Measurements from ENCODE around the gene ADD1. TPM values are rescaled to one million over a fixed set of nuclear protein-coding genes. Genes with fewer than 3 reads are reported as not detected.

Gene ADD1
- total RNA-seq, 1 experiment from 2014 or later, result 125 TPM

DNA sequence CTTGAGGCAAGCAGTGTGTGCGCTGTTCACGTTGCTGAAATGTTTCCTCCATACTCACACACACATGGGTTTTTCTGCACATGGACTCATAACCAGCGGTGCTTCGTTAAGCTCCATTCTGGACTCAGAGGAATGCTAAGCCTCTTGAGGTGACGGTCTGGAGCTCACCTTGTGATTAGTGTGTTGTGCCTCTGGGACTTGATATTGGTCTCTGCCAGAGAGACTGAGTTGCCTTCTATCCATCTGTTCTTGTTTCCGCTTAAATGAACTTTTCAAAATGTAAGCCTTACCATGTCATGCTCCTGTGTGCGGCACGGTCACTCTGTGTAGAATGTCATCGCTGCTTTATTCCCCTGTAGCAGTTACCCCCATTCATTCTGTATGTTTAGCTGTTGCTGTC lies 42.5 kb downstream of the ADD1 start:
- CTCF ChIA-PET, result no interaction called here

DNA sequence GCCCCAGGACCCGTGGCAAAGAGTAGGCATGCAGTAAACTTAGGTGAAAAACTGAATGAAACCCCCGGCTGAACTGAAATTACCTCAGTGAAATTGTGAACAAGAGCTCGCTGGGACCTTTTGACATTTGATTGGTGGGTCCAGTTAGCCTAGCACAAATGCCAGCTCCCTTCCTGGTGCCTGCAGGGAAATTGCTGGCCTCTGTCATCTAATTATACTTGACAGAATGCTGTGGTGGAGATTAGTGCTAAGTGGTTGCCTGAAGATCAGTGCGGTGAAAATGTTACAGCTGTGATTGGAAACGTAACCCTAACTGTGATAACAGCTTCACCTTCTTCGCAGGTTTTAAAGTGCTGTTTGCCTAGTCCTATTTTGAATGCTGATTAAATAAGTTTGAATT lies 43.0 kb downstream of the ADD1 start:
- no peaks in the 10 kb centered on the region for H3K27me3 Mint-ChIP-seq (ENCODE audit: unreplicated experiment)
- H3K9me3 Mint-ChIP-seq (ENCODE audit: low read depth, unreplicated experiment), result no peaks in the 10 kb centered on the region
- TF ChIP-seq, protein P1, sequence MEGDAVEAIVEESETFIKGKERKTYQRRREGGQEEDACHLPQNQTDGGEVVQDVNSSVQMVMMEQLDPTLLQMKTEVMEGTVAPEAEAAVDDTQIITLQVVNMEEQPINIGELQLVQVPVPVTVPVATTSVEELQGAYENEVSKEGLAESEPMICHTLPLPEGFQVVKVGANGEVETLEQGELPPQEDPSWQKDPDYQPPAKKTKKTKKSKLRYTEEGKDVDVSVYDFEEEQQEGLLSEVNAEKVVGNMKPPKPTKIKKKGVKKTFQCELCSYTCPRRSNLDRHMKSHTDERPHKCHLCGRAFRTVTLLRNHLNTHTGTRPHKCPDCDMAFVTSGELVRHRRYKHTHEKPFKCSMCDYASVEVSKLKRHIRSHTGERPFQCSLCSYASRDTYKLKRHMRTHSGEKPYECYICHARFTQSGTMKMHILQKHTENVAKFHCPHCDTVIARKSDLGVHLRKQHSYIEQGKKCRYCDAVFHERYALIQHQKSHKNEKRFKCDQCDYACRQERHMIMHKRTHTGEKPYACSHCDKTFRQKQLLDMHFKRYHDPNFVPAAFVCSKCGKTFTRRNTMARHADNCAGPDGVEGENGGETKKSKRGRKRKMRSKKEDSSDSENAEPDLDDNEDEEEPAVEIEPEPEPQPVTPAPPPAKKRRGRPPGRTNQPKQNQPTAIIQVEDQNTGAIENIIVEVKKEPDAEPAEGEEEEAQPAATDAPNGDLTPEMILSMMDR (IDR thresholded peaks at IDR 0.05; ENCODE audit: unreplicated experiment), result no peak
- CTCF ChIA-PET, result no interaction called here
- no peaks in the 10 kb centered on the region for H3K4me1 Mint-ChIP-seq (ENCODE audit: low read depth, unreplicated experiment)
- DNase-seq, result no peak
- H3K36me3 Mint-ChIP-seq (ENCODE audit: insufficient read depth, unreplicated experiment), result peaks cover 12% of the 10 kb centered on the region
- H3K4me3 Mint-ChIP-seq (ENCODE audit: low read depth, unreplicated experiment), result no peak overlapping the region
- no peak overlapping the region for H3K27ac Mint-ChIP-seq (ENCODE audit: unreplicated experiment)
- intact Hi-C loops (cut with micrococcal nuclease; ENCODE audit: unreplicated experiment), result no loop called here
- no TSS peak for BruUV-seq (replicated peaks)

More for the DNA sequence above, 42.5 kb downstream of the ADD1 start:
- Mint-ChIP-seq H3K27me3 (ENCODE audit: unreplicated experiment) (no peaks in the 10 kb centered on the region), H3K9me3 (ENCODE audit: low read depth, unreplicated experiment) (no peaks in the 10 kb centered on the region), H3K4me3 (ENCODE audit: low read depth, unreplicated experiment) (no peak overlapping the region), H3K4me1 (ENCODE audit: low read depth, unreplicated experiment) (no peaks in the 10 kb centered on the region), H3K36me3 (ENCODE audit: insufficient read depth, unreplicated experiment) (peaks cover 12% of the 10 kb centered on the region), H3K27ac (ENCODE audit: unreplicated experiment) (no peak overlapping the region)
- BruUV-seq (replicated peaks), result no TSS peak
- intact Hi-C loops (cut with micrococcal nuclease; ENCODE audit: unreplicated experiment), result no loop called here
- TF ChIP-seq, protein P1 (IDR thresholded peaks at IDR 0.05; ENCODE audit: unreplicated experiment), result no peak
- no peak for DNase-seq

DNA sequence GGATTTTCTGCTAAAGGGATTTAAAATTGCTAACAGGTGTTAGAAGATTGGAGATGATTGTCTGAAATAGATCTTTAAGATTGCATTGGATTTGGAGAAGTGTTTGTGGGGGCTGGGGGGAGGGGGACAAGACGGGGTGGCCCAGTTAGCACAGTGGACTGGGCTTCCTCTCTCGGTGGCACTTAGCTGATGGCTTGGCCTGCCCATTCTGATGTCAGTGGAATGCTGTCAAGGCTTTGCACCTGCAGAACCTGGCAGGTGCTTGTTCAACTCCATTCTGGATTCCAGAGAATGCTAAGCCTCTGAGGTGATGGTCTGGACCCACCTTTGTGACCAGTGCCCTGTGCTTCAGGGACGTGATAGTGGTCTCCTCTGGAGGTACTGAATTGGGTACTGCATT lies 43.7 kb downstream of the ADD1 start:
- intact Hi-C loops (cut with micrococcal nuclease; ENCODE audit: unreplicated experiment), result no loop called here
- Mint-ChIP-seq H3K9me3 (ENCODE audit: low read depth, unreplicated experiment) (no peaks in the 10 kb centered on the region), H3K4me1 (ENCODE audit: low read depth, unreplicated experiment) (no peaks in the 10 kb centered on the region), H3K36me3 (ENCODE audit: insufficient read depth, unreplicated experiment) (peaks cover 12% of the 10 kb centered on the region), H3K27me3 (ENCODE audit: unreplicated experiment) (no peaks in the 10 kb centered on the region), H3K4me3 (ENCODE audit: low read depth, unreplicated experiment) (no peak overlapping the region), H3K27ac (ENCODE audit: unreplicated experiment) (no peak overlapping the region)
- TF ChIP-seq, protein P1 (IDR thresholded peaks at IDR 0.05; ENCODE audit: unreplicated experiment), result no peak
- no peak for DNase-seq
- CTCF ChIA-PET, result no interaction called here
- BruUV-seq (replicated peaks), result no TSS peak

DNA sequence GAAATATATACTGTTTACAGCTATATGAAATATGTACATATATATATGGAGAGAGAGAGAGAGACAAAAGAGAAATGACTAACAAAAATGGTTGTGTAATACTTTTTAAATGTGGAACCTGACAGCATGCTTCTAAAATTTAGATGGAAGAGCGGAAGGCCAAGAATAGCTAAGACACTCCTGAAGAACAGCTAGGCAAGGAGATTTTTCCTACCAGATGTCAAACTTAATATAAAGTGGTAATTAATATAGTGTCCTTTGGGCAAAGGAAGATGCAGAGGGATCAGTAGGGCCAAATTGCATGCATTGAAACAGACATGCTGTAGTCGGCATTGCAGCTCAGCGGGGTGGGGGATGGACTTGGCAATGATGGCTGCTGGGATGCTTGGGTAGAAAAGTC lies 45.2 kb downstream of the ADD1 start:
- no peak overlapping the region for H3K4me3 Mint-ChIP-seq (ENCODE audit: low read depth, unreplicated experiment)
- DNase-seq, result no peak
- H3K27ac Mint-ChIP-seq (ENCODE audit: unreplicated experiment), result no peak overlapping the region
- H3K4me1 Mint-ChIP-seq (ENCODE audit: low read depth, unreplicated experiment), result no peaks in the 10 kb centered on the region
- intact Hi-C loops (cut with micrococcal nuclease; ENCODE audit: unreplicated experiment), result no loop called here
- H3K27me3 Mint-ChIP-seq (ENCODE audit: unreplicated experiment), result no peaks in the 10 kb centered on the region
- TF ChIP-seq, protein P1 (IDR thresholded peaks at IDR 0.05; ENCODE audit: unreplicated experiment), result no peak
- CTCF ChIA-PET, result no interaction called here
- H3K36me3 Mint-ChIP-seq (ENCODE audit: insufficient read depth, unreplicated experiment), result peaks cover 12% of the 10 kb centered on the region
- BruUV-seq (replicated peaks), result no TSS peak
- no peaks in the 10 kb centered on the region for H3K9me3 Mint-ChIP-seq (ENCODE audit: low read depth, unreplicated experiment)

Measured in Calu3 (cell line).